T follicular helper cell (primary cell): ENCODE data around the gene RACK1.
"Not testable (repeated sequence)": the region's sequence is repeated elsewhere in the genome, so short reads cannot be mapped to it uniquely, and the experiment has no call there.

Experiments
- DNase-seq: peaks from one replicate; pipeline ENCODE4 v3.0.0-alpha.2; 2020; ENCODE audit warnings: low read depth

Gene RACK1

GRCh38 chr5:181215997-181216989 is 27.4 kb downstream of the RACK1 start:
- DNase-seq: no peak

- DNase-seq: not testable (repeated sequence)
Measured at GRCh38 chr5:181214249-181214648, 29.5 kb downstream of the RACK1 start.

DNA sequence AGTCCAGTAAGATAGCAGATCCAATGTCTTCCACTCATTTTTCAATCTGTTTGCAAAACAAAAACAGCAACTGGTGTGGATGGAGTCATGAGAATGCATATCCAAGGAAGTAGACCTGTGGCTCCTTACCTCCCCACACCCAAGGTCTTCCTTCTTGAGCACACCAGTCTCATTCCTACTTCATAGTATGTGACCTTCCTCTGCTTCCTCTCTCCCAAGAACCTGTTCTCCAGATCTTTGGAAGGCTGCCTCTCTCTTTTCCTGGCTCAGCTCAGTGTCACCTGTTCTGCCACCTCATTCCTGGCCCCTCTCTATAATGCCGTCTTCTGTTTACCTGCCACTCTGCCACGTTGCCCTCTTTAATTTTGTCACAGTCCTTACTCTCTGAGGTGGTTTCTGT is 30.8 kb downstream of the RACK1 start:
- DNase-seq: no peak

- no peak for DNase-seq
Measured at GRCh38 chr5:181212080-181212479, 31.6 kb downstream of the RACK1 start.

- DNase-seq: no peak
Measured at GRCh38 chr5:181211208-181211607, 32.5 kb downstream of the RACK1 start.

DNA sequence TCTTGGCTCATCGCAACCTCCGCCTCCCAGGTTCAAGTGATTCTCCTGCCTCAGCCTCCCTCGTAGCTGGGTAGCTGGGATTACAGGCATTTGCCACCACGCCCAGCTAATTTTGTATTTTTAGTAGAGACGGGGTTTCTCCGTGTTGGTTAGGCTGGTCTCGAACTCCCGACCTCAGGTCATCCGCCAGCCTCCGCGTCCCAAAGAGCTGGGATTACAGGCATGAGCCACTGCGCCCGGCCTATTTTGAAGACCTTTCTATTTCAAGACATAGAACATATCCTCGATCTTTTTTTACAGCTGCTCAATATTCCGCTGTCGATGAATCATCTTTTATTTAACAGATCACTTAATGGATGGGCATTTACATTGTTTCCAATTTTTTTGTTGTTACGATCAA is 33.0 kb downstream of the RACK1 start:
- DNase-seq: not testable (repeated sequence)

DNA sequence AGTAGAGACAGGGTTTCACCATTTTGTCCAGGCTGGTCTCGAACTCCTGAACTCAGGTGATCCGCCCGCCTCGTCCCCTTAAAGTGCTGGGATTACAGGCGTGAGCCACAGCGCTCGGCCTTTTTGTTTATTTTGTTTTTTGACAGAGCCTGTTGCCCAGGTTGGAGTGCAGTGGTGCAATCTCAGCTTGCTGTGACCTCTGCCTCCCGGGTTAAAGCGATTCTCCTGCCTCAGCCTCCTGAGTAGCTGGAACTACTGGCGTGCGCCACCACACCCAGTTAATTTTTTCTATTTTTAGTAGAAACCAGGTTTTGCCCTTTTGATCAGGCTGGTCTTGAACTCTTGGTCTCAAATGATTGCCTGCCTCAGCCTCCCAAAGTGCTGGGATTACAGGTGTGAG is 33.6 kb downstream of the RACK1 start:
- not testable (repeated sequence) for DNase-seq

DNA sequence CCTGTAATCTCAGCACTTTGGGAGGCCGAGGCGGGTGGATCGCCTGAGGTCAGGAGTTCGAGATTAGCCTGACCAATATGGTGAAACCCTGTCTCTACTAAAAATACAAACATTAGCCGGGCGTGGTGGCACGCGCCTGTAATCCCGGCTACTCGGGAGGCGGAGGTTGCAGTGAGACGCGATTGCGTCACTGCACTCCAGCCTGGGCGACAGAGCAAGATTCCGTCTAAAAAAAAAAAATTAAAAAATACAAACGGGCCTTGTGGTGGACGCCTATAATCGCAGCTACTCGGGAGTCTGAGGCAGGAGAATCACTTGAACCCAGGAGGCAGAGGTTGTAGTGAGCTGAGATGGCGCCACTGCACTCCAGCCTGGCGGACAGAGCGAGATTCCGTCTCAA is 34.7 kb downstream of the RACK1 start:
- DNase-seq: not testable (repeated sequence)

GRCh38 chr5:181207960-181208253 is 35.8 kb downstream of the RACK1 start:
- no peak for DNase-seq

GRCh38 chr5:181207214-181207959 is 36.3 kb downstream of the RACK1 start:
- DNase-seq: peak; percentile 61

DNA sequence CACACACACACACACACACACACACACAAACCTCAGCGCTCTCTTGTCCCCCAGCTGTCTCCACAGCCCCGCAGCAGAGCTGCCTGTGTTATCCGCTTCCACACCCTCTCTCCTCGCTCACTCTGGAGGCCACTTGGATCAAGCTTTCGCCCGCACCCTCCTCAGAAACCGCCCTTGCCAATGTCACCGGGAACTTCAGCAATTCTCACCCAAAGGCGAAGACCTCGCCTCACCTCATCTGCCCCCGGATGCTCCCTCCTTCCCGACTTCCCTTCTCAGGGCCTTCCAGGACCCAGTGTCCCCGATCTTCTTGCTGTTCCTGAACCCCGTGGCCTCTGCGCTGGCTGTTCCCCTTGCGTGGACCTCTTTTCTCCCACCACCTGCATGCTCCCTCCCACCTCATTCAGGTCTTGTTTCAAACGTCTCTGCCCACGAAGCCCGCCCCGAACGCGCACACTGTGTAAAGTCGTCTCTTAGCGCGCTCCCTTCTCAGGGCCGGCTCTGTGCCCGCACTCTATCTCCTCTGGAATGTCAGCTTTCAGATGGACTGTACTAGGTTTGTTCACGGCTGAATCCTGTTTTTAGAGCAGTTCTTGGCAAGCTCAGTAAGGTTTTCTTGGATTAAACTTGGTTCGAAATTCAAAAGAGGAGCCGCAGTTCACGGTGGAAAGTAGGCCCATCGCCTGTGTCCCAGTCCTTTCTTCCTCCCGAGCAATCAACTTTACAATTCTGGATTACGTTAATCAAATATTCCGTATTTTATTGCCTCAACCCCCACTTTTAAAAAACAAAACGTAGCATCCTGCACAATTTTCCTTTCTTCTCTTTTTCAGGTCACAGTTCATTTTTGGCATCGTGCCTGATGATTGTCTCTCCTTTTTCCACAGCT is 37.7 kb downstream of the RACK1 start:
- no peak for DNase-seq

GRCh38 chr5:181204826-181205760 is 38.6 kb downstream of the RACK1 start, which contains the start of gene TRIM7:
Gene TRIM7 (minus strand): TSS chr5:181205196. CDS start chr5:181205110, 86 bp downstream.
- DNase-seq: no peak

- no peak for DNase-seq
Measured at GRCh38 chr5:181204113-181204825, 39.4 kb downstream of the RACK1 start.

GRCh38 chr5:181203777-181204112 is 40.0 kb downstream of the RACK1 start:
- no peak for DNase-seq

DNA sequence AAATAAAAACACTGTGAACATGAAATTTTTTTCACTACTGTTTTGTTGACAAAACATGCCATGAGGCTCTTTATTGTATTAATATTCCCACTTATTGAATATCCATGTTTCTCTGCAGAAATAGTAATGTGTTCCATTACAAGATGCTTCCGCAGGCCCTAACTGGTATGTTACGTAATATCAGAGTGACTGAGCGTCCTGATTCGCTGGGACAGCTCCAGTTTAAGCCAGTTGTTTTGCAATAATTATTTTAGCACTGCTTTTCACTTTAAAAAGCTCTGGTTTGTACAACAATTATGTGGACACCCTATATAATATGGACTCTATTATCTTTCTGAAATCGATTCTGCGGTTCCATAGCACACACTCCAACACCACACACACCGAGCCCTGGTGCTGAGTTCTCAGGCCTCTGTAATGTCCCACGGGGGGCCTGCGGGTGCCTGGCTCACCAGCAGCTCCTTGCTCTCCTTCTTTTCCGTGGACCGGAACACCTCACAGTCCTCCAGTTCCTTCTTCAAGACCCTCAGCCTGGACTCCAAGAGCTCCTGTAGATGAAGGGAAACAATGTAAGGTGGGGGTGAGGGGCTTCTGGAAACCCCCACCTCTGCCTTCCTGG is 40.5 kb downstream of the RACK1 start:
- no peak for DNase-seq

GRCh38 chr5:181200816-181201215 is 42.9 kb downstream of the RACK1 start:
- DNase-seq: no peak

GRCh38 chr5:181199881-181200638 is 43.6 kb downstream of the RACK1 start:
- DNase-seq: no peak

DNA sequence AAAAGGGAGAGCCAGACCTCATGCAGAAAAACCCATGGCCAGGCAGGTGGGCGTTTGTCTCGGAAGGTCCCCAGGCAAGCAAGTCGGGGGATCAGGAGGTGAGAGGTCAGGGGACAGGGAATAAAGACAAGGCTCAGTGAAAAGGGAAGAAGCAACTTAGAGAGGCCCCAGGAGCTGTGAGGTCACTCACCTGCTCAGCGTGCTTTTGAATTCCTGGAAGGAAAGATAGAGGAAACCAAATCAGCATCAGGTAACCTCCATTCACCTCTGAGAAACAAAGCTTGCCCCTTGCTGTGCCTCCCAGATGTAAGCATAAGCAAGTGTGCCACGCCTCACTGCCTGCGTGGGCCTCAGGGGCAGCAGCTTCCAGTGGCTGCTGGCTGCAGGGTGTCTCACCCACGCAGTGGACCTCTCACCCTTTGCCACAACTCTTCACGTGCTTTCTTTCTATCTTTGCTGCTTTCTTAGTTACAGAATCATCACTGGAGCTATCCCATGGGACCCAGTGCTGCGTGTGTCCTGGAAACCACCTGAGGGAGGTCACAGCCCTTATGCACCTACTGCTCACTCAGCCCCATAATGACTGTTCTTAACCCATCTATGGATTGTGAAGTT is 44.7 kb downstream of the RACK1 start:
- DNase-seq: no peak
